OCI-LY7 (cell line): ENCODE results near the gene KIF6. TPM values are rescaled to one million over a fixed set of nuclear protein-coding genes. Genes with fewer than 3 reads are reported as not detected.

ENCODE experiments used
- BruUV-seq: library from RNA; stranded (reverse); fragments of 400-500 nt; replicated peaks from 2 replicates; lab custom pipeline; 2021; lab: Mats Ljungman, UMichigan
- CTCF ChIA-PET: fragments of 300-600 bp; sonication (Branson Sonifier 250); formaldehyde crosslinking; loops from one replicate; lab custom pipeline; 2022; ENCODE audit warnings: antibody characterized with exemption; ENCODE audit not compliant: unreplicated experiment; lab: Charles Lee
- POLR2A ChIA-PET: fragments of 300-600 bp; sonication (Branson Sonifier 250); formaldehyde crosslinking; loops from one replicate; lab custom pipeline; 2022; ENCODE audit warnings: antibody characterized with exemption; lab: Charles Lee
- DNase-seq: peaks from one replicate; pipeline ENCODE4 v3.0.0-alpha.2; 2015; ENCODE audit warnings: low spot score
- H2AFZ ChIP-seq: fragments of 200-600 bp; sonication (generic), shearing (Covaris generic); 2 replicates; pipeline ENCODE4 v1.6.1; 2014; ENCODE audit warnings: mild to moderate bottlenecking, antibody characterized with exemption, low read length, moderate library complexity
- H3K27ac ChIP-seq: fragments of 200-600 bp; sonication (generic); 2 replicates; pipeline ENCODE4 v1.5.1; 2014; ENCODE audit warnings: mixed run types, low read depth, mild to moderate bottlenecking, moderate library complexity, low read length, inconsistent platforms; ENCODE audit not compliant: poor library complexity, severe bottlenecking
- H3K36me3 ChIP-seq: fragments of 200-600 bp; sonication (generic); 2 replicates; pipeline ENCODE4 v1.6.1; 2014; ENCODE audit warnings: mild to moderate bottlenecking, antibody characterized with exemption, low read length, moderate library complexity, mixed read lengths; ENCODE audit not compliant: insufficient read depth
- H3K4me1 ChIP-seq: fragments of 200-600 bp; sonication (generic); 2 replicates; pipeline ENCODE4 v1.5.1; 2014; ENCODE audit warnings: mild to moderate bottlenecking, low read length; ENCODE audit not compliant: insufficient read depth, poor library complexity, severe bottlenecking
- H3K4me2 ChIP-seq: fragments of 200-600 bp; sonication (generic); 2 replicates; pipeline ENCODE4 v1.6.1; 2014; ENCODE audit warnings: mild to moderate bottlenecking, low read length
- H3K4me3 ChIP-seq: fragments of 200-600 bp; sonication (generic); 2 replicates; pipeline ENCODE4 v1.5.1; 2014; ENCODE audit warnings: mild to moderate bottlenecking, low read depth, low read length; ENCODE audit not compliant: poor library complexity, severe bottlenecking
- H3K79me2 ChIP-seq: fragments of 200-600 bp; sonication (generic); 2 replicates; pipeline ENCODE4 v1.6.1; 2016; ENCODE audit warnings: low read depth, mild to moderate bottlenecking, low read length, moderate library complexity, mixed read lengths; ENCODE audit not compliant: insufficient read depth
- H3K9me2 ChIP-seq: fragments of 200-600 bp; sonication (generic); 2 replicates; pipeline ENCODE4 v1.6.1; 2016; ENCODE audit warnings: mild to moderate bottlenecking, low read length, mixed read lengths; ENCODE audit not compliant: insufficient read depth
- H3K9me3 ChIP-seq: fragments of 200-600 bp; sonication (generic); 2 replicates; pipeline ENCODE4 v1.6.1; 2014; ENCODE audit warnings: mild to moderate bottlenecking, mixed run types, low read length, mixed read lengths
- H4K20me1 ChIP-seq: fragments of 200-600 bp; sonication (generic); 2 replicates; pipeline ENCODE4 v1.6.1; 2014; ENCODE audit warnings: mild to moderate bottlenecking, antibody characterized with exemption, low read length, moderate library complexity, mixed read lengths; ENCODE audit not compliant: insufficient read depth
- EZH2phosphoT487 ChIP-seq: fragments of 200-600 bp; sonication (generic); IDR thresholded peaks from 2 replicates; pipeline ENCODE4 v1.6.1; 2018; ENCODE audit warnings: low read depth, borderline replicate concordance, mild to moderate bottlenecking, mixed run types, antibody characterized with exemption, low read length, moderate library complexity, mixed read lengths
- intact Hi-C: fragments of 100-400 bp; cut with micrococcal nuclease; formaldehyde crosslinking; loops from one replicate; pipeline ENCODE4 v1.10.0; 2022; ENCODE audit not compliant: unreplicated experiment
- total RNA-seq, 2 experiments: library from RNA; depleted of rRNA in 1 of 2; stranded (reverse); fragments of >200 nt in 1 of 2; shearing (Covaris generic) in 1 of 2; gene quantifications; 2 replicates each; pipeline ENCODE4 v1.2.3, GENCODE V29; 2014 to 2022
- TF ChIP-seq, protein P1 (sequence below): fragments of 200-600 bp; sonication (generic); conservative IDR thresholded peaks from 2 replicates; pipeline ENCODE4 v1.5.1; 2014; ENCODE audit warnings: mild to moderate bottlenecking, antibody characterized with exemption, low read length, moderate library complexity, mixed read lengths

KIF6 gene
- total RNA-seq, 2 experiments from 2014 or later, result not detected

DNA sequence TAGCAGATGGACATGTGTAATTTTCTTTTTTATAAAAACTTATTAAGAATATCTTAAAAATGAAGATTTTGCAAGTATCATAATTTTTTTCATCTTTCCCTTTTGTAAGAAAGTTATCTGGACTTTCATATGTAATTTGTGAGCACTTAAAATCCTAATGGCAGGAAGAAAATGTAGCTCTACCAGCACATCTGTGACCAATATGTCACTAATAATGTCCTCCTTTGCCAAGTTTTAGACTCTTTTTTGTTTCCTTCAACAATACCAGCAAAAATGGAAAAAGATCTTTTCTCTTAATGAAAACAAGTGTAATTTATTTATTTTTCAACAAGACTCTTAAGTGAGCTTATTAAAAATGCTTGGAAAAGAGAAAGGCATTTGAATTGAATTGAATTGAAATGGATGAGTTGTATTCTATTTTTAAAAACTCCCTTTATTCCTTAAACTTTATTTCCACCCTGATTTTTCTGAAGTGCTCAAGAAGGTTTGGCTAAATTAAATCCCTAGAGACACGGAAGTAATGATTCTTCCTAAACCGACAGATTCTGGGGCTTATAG lies 110.7 kb downstream of the KIF6 start:
- no peaks in the 10 kb centered on the region for H4K20me1 ChIP-seq
- no peak overlapping the region for H2AFZ ChIP-seq
- intact Hi-C loops, result no loop called here
- BruUV-seq, result no TSS peak
- no peaks in the 10 kb centered on the region for H3K79me2 ChIP-seq
- TF ChIP-seq, protein P1, sequence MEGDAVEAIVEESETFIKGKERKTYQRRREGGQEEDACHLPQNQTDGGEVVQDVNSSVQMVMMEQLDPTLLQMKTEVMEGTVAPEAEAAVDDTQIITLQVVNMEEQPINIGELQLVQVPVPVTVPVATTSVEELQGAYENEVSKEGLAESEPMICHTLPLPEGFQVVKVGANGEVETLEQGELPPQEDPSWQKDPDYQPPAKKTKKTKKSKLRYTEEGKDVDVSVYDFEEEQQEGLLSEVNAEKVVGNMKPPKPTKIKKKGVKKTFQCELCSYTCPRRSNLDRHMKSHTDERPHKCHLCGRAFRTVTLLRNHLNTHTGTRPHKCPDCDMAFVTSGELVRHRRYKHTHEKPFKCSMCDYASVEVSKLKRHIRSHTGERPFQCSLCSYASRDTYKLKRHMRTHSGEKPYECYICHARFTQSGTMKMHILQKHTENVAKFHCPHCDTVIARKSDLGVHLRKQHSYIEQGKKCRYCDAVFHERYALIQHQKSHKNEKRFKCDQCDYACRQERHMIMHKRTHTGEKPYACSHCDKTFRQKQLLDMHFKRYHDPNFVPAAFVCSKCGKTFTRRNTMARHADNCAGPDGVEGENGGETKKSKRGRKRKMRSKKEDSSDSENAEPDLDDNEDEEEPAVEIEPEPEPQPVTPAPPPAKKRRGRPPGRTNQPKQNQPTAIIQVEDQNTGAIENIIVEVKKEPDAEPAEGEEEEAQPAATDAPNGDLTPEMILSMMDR, result no peak
- TF ChIP-seq EZH2phosphoT487, result no peak
- no peaks in the 10 kb centered on the region for H3K36me3 ChIP-seq
- no peak overlapping the region for H3K4me2 ChIP-seq
- no peaks in the 10 kb centered on the region for H3K9me2 ChIP-seq
- ChIA-PET POLR2A (no interaction called here), CTCF (no interaction called here)
- no peak for DNase-seq
- H3K4me1 ChIP-seq, result no peaks in the 10 kb centered on the region
- no peaks in the 10 kb centered on the region for H3K9me3 ChIP-seq
- H3K4me3 ChIP-seq, result no peak overlapping the region
- no peak overlapping the region for H3K27ac ChIP-seq

DNA sequence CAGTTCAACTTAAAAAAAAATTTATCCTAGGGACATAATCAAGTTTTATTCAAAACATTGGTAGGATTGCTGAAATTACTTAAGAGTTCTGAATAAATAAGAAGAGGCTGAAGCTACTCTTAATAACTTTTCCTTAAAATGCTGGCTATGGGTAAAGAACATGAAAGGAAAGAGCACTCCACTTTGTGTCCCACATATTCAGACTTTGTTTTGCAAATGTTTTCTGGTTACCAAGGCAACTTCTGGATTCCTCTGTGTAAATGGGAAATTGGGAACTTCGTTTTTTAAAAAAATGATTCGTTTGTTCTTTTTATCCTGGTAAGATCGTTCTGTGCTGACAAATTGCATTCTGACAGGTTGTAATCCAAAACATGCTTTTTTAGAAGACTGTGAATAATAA lies 115.0 kb downstream of the KIF6 start:
- ChIA-PET POLR2A (interaction anchor here (0.6 kb wide), 1 partner anchor 206 kb away, joined by 3 read pairs; no protein-coding TSS in a partner anchor), CTCF (no interaction called here)
- BruUV-seq, result no TSS peak

More for the DNA sequence above, 115.0 kb downstream of the KIF6 start:
- no peak overlapping the region for H3K4me3 ChIP-seq
- no peaks in the 10 kb centered on the region for H4K20me1 ChIP-seq
- H3K27ac ChIP-seq, result no peak overlapping the region
- TF ChIP-seq, protein P1, result no peak
- TF ChIP-seq EZH2phosphoT487, result no peak
- no peaks in the 10 kb centered on the region for H3K4me1 ChIP-seq
- intact Hi-C loops, result no loop called here
- H3K4me2 ChIP-seq, result no peak overlapping the region
- H2AFZ ChIP-seq, result no peak overlapping the region
- H3K79me2 ChIP-seq, result no peaks in the 10 kb centered on the region
- no peak for DNase-seq
- H3K36me3 ChIP-seq, result no peaks in the 10 kb centered on the region
- H3K9me2 ChIP-seq, result no peaks in the 10 kb centered on the region
- H3K9me3 ChIP-seq, result no peaks in the 10 kb centered on the region
